UCSD-AML1 (cell line): ENCODE results near the gene TRIM46.
A peak's percentile ranks its signal among the peaks of the same experiment; 100 is the strongest.

Source experiments
- DNase-seq: peaks from one replicate; lab custom pipeline; 2025; ENCODE audit not compliant: unreplicated experiment; lab: John Stamatoyannopoulos, UW

Gene TRIM46

DNA sequence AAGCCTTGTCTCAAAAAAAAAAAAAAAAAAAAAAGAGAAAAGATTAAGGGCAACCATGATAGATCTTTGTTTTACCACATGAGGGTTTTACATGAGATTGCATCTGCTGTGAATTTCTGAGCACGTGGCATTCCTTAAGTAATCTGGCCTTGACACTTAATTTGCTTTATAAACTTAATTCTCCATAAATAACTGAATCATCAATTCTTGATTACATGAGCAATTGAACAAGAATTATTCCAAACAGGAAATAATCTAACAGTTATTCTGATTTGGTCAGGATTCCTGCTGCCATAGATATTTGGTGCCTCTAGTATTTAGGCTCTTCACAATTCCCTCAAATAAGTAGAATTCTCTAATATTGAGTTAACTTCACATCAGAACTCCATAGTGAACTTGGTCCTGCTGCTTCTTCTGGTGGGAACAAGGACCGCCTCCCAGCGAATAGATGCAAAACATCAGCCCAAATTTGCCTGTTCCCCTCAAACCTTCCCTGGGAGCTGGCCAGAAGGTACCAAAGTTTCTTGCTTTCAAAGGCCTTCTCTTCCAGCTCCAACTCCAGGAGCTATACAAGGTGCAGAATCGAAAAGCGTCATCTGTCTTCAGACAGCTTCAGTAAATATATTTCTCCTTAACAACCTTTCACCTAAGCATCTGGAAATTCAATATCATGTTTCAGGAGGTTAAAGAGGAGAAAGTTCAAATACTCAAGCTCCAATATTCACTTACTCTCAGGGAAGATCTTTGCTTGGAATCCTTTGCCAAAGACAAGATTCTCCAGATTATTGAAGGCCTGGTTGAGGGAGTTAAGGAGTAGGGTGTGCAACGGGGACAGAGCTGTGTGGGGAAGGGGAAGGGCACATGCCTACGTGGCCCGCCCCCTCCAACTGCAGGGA lies 1.6 kb upstream of the TRIM46 start:
- DNase-seq: no peak

DNA sequence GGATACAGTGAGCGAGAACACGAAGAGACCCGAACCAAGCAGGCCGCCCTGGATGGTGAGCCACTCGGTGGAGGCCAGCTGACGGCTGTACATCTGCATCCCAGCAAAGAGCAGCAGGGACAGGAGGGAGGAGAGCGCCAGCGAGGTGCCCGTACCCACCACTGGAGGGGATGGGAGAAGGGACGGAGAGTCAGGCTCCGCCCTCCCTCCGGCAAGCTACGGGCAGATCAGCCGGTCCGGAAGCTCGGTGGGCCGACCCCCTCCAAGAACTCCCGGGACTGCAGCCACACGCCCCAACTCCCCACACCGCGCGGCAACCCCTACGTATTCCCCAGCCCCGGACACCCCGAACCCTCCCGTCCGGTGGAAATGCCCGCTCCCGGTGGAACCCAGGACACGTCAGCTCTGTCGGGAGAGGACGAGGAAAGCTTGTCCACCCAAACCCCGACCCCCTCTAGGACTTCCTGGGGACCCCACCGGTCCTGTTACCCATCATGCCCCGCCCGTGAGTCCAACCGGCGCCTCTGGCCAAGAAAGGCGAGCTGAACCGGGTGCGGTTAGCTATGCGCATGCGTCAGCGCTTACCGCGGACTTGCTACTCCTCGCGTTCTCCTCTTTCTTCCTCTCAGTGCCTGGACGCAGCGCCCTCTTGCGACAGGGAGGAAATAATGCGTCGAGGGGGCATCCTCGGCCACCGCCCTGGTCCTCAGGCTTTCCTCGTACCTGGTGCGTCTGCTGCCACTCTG lies 744 bp upstream of the TRIM46 start, which contains the start of gene KRTCAP2:
Gene KRTCAP2, minus strand, starts transcription at position 573 of the 746 bp plus-strand sequence. Its CDS starts 80 bp downstream, at position 493.
- DNase-seq: peak; percentile 93

DNA sequence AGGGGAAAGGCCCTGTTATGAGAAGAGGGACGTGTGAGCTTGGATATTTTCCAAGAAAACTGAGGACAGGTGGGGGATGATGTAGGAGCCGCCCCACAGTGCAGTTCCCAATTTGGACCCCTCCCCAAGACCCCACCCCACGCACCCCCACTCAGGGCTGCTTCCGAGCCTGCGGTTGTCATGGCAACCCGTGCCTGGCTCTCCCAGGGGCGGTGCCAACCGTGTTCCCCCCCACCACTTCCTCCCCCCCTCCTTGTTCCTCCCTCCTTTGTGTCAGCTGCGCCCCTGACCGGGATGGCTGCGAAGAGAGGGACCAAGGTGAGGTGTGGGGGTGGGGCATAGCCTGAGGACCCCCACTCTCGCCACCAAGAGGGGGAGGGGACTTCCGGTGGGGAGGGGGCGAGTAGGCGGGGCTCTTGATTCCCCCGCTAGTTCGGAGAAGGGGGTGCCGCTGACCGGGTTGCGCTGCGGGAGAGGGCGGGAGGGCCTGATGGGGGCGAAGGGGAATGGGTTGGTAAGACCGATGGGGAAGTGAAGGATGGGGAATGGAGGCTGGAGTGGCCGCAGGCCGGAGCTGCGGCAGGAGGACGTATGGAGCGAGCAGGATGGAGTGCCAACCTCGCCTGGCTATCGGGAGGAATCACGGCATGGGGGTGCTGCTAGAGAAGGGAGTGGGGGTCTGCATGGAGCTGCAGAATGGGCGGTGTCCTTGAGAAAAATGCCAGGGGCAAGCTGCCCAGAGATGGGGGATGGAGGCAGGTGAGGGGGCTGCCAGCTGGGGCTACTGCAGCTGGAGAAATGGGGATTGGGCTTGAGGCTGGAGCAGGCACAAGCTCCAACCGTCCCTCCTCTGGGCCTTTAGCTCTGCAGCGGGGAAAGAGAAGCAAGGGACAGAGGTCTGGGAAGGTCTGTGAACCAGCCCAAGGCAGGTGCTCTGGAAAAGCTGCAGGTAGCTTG lies 953 bp downstream of the TRIM46 start:
- no peak for DNase-seq

- DNase-seq: no peak
Measured at GRCh38 chr1:155175281-155175926, 1.8 kb downstream of the TRIM46 start.

- peak; percentile 49 for DNase-seq
Measured at GRCh38 chr1:155175927-155176371, 2.3 kb downstream of the TRIM46 start.

DNA sequence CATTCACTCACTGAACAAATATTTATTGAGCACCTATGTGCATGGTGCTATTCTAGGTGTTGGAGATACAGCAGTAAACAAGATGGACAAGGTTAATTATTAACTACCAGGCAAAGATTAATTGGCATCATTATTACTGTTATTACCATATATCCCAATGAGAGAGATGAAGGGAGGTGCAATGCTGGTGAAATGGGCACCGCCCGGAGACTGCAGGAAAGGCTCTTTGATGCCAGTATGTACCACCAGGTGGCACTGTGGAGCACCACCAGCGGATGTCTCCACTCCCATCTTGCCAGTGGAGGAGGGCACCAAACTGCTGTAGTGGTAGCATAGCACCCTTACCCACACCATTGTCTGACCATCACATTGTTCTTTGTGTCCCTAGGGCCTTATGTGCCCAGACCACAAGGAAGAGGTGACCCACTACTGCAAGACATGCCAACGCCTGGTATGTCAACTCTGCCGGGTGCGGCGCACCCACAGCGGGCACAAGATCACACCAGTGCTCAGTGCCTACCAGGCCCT lies 3.0 kb downstream of the TRIM46 start:
- peak; percentile 80 for DNase-seq

DNA sequence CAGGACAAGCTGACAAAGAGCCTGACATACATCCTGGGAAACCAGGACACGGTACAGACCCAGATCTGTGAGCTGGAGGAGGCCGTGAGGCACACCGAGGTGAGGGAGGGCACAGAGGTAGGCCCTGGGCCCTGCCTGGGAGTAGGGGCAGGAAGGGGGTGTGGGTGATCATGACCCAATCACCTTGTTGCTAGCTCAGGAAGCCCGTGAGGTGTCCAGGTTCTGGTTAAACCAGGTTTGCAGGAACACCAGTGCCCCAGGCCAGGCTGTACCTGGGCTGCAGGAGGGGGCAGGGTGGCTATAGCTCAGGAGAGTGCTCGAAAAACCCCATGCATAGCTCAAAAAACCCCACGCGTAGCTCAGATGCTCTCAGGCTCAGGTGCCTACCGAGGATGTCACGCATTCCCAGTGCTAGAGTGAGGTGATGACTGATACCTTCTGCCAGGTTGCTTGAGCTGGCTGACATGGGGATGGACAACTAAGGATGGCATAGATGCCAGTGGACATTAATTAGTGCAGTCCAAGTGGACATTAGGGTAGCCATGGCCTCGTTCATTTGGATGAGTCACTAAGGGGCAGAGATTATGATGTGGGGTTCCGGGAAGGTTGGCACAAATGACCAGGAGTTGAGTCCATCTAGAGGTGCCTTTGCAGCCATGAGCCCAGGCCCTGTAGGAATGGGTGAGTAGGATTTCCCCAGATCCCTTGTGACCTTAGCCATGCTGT lies 3.7 kb downstream of the TRIM46 start:
- DNase-seq: no peak

DNA sequence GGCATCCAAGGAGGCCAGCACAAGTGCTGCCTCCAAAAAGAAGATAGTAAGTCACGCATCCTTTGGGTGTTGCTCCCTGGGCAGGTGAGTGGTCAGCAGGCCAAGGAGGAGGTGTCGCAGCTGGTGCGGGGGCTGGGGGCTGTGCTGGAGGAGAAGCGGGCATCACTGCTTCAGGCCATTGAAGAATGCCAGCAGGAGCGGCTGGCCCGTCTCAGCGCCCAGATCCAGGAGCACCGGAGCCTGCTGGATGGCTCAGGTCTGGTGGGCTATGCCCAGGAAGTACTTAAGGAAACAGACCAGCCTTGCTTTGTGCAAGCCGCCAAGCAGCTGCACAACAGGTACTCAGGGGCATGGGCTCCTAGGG lies 4.3 kb downstream of the TRIM46 start:
- DNase-seq: no peak

- DNase-seq: no peak
Measured at GRCh38 chr1:155178441-155179111, 4.9 kb downstream of the TRIM46 start.

DNA sequence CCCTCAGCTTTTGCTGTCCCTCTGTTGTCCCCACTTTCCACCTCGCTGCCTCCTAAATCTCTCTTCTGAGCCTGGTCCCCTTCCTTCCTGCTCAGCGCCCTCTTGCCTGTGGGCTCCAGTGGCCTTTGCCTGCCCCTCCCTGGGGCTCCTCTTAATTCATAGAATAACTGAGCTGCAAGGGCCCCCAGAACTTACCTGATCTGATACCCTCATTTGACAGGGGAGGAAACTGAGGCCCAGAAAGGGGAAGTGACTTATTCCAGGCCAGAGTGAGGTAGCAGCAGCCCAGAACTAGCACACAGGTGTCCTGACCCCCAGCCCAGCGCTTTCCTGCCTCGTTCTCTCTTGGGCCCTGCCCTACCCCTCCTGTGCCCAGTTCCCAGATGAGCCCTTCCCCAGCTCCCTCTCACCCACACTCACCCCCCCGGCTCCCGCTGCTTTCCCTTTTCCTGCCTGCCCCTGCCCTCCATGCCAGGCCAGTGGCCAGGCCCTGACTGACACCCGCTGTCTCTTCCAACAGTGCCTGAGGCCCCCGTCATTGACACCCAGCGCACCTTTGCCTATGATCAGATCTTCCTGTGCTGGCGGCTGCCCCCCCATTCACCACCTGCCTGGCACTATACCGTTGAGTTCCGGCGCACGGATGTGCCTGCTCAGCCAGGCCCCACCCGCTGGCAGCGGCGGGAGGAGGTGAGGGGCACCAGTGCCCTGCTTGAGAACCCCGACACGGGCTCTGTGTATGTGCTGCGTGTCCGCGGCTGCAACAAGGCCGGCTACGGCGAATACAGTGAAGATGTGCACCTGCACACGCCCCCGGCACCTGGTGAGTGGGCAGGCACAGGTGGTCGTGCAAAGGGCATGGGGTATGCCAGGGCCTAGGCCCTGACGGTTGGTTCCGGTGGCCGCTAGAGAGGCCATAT lies 5.7 kb downstream of the TRIM46 start:
- DNase-seq: no peak

DNA sequence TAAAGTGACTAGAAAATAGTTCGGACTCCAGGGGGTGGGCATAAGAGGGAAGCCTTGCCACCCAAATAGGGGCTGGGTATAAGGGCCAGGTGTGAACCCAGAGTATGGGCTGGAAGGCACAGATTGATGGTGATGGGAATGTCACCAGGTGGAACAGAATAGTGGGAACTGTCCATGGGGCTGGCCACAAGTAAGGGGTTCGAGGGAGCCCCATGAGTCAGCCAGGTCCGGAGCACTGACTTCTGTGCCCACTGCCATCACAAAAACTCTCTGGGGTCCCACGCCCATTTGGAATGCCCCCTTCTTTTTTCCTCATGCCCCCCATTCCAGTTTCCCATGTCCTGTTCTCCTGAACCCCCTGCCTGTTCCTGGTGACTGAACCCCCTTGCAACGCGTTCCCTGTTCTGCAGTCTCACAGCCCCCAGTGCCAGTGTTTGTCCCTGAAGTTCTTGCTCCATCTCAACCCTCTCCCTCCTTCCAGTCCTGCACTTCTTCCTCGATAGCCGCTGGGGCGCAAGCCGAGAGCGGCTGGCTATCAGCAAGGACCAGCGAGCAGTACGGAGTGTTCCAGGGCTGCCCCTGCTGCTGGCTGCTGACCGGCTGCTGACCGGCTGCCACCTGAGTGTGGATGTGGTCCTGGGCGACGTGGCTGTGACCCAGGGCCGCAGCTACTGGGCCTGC lies 7.9 kb downstream of the TRIM46 start:
- no peak for DNase-seq

DNA sequence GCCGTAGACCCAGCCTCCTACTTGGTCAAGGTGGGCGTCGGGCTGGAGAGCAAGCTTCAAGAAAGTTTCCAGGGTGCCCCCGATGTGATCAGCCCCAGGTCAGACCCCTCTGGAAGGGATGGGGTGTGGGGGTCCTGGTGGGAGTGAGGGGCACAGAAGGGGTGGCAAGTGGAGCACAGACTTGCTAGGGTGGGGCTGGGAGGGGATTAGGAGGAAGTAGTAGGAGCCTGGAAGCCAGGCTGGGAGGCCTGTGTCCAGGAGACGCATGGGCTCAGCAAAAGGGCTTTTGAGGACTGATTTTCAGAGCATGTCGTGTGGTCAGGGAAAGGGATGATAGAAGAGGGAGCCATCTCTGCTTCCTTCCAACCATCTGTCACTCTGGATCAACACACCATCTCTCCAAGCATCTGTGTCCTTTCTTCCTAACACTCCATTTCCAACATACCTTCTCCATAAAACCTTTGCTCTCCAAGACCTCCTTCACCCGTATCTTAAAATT lies 8.5 kb downstream of the TRIM46 start:
- no peak for DNase-seq

- no peak for DNase-seq
Measured at GRCh38 chr1:155183775-155184221, 10.1 kb downstream of the TRIM46 start.

- no peak for DNase-seq
Measured at GRCh38 chr1:155184351-155184811, 10.7 kb downstream of the TRIM46 start.

DNA sequence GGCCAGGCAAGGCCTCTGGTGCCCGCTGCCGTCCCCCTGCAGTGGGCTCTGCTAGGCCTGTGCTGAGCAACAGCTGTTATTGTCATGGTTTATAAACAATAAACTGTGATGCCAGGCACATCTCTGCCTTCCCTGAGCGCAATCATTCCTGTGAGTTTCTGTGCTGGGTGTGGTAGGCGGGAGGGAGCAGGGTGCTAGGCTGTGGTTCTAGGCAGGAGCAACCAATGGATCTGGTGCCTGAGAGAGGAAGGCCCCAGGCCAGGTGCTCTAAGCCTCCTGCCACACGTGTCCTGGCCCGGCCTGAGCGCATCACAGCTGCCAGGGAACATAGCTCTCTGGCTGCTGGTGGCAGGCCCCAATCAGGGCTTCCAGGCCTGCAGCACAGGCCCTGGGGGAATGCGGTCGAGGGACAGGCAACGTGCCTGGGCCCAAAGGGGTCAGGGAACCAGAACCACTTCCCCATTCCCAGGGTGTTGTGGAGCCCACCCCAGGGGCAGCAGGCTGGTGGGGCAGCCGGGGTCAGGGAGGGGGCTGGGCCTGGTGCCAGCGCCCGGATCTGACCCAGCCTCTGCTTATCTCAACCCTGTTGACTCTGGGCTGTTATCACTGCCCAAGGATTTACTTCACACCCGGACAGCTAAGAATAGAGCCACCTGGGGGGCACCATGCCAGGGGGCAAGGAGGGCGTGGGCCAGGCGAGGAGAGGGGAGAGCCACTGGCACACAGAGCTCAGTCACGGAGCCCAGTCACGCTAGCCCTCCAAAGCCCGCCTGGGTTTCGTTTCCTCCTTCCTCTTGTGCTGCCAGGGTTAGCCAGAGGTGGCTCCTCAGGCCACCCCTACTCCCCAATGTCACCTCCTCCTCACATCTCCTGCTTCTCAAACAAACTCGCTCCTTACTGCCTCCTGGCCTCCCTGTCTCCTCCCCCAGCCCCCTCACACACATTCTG lies 11.5 kb downstream of the TRIM46 start:
- peak; percentile 33 for DNase-seq

- no peak for DNase-seq
Measured at GRCh38 chr1:155185783-155186066, 12.1 kb downstream of the TRIM46 start.
